NCI-H1048 (cell line): ENCODE measurements around the gene NEMP2.

Source experiments
- DNase-seq: peaks from one replicate; lab custom pipeline; 2025; lab: John Stamatoyannopoulos, UW

The NEMP2 gene

DNA sequence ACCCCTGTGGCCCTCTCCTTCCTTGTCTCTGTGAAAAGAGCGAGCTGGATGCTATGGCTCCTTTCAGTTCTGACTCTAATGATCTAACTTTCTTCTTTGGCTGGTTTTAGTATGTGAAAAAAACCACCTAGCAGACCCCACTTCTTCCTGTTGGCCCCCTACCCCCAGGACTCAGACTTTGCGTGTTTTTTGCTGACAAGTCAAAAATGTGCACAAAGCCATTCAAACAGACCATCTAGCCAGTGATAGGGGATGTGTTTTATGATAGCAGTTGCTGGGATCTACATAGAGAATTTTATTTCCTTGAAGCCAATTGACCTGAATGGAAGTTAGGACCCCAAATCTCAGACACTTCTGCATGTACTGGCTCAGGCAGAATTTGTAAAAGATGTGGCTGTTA lies 77.3 kb downstream of the NEMP2 start:
- no peak for DNase-seq

DNA sequence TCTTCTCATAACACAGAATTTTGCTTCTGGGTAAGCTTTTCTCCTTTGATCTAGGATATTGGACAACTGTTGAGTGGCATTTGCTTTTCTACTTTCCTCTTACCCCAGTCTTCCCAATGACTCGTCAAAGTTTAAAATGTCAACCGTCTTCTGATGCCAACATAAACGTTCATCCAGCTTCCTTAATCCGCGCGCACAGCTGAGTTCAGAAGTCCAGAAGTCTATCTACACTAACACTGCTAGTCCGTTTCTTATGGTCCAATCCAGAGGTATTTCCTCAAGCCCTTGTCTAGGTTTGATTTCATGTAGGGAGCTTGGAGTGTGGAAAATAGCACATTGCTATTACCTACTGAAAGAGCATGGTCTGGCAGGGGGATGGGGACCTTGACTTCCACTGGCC lies 77.7 kb downstream of the NEMP2 start:
- DNase-seq = no peak

DNA sequence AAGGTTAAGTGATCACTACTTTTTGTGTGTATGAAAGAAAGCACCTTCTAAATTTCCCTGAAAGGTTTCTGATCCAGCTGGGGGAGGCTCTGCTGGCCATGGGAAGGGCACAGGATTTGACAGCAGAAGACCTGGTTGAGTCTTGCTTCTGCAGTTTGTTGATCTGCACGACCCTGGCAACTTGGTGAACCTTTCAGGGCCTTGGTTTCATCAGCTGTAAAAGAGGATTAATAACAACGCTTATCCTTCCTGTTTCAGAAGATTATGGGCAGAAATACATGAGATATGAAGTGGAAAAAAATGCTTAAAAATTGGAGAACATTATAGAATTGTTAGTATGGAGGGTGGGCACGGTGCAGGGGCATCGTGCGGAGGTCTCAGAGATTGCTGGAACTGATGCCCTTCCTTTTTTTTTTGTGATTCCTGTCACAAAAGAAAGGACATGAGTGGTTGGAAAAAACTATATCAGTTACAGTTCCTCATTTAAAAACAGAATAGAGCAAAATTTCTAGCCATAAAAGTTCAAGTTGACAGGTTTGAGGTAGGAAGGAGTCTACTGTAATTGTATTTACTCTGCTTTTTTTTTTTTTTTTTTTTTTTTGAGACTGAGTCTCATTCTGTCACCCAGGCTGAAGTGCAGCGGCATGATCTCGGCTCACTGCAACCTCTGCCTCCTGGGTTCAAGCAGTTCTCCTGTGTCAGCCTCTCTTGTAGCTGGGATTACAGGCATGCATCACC lies 79.0 kb downstream of the NEMP2 start:
- DNase-seq = no peak

DNA sequence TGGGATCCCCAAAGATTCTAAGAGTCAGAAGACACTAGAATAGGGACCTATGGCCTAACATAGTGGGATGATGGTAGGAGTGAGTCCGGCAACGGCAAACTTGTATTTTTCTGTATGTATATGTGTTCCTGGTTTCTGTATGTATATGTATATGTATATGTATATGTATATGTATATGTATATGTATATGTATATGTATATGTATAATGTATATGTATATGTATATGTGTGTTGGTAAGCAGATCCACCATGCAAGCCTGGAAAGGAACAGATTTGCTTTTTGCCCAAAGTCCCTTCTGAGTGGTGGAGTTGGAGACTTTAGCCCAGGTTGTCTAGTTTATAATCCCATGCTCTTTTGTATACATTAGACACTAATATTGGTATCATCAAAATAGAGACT lies 79.7 kb downstream of the NEMP2 start:
- no peak for DNase-seq
